Heart left ventricle (tissue), 13 donors: Measurements from ENCODE around the gene TTLL11.

Experiments used
- POLR2A ChIP-seq, 2 donors: fragments of 450-650 bp; IDR thresholded peaks; one replicate each; pipeline ENCODE4 v1.6.1; 2017; ENCODE audit warnings: antibody characterized with exemption in 2 of 2, mild to moderate bottlenecking in 2 of 2, moderate library complexity in 2 of 2
- TF ChIP-seq, protein P1 (sequence below), 12 donors: fragments of 200-600 bp; sonication (generic) in 4 of 12; IDR thresholded peaks; one replicate each; pipeline versions ENCODE4 v1.5.0 to v1.8.0; 2018 to 2022; ENCODE audit warnings: antibody characterized with exemption in 12 of 12, mild to moderate bottlenecking in 5 of 12
- donor health status: ischemic (EF 13 %, LVEDD 7.1; RV severe dilation, severe dysfunction).
- donor health status: DM: no; HTN: yes; CAD: no.
- donor health status: DM: no; HTN: no; CAD: no.
- donor health status: ischemic (EF 25% LVEDD 6.9; RV normal size, moderate dysfunction).
- donor health status: ischemic (EF 25% LVEDD 5.7; RV mildly dilated, moderate dysfunction).
- donor health status: ischemic (EF 35%, LVEDD 5.7; RV mildly dilated, moderate dysfunction).
- donor health status: nonischemic (EF 11% LVEDD 7.7; RV severe dilation, severe dysfunction).
- donor health status: DM: yes; HTN: yes; CAD: no.
- donor health status: PGD.
- donor health status: ischemic (EF 29% LVEDD 5.4; RV normal size, mild dysfunction).
- donor health status: nonischemic (EF 23%, LVEDD 6.1; RV moderate dilation, normal function).

- TF ChIP-seq, protein P1, sequence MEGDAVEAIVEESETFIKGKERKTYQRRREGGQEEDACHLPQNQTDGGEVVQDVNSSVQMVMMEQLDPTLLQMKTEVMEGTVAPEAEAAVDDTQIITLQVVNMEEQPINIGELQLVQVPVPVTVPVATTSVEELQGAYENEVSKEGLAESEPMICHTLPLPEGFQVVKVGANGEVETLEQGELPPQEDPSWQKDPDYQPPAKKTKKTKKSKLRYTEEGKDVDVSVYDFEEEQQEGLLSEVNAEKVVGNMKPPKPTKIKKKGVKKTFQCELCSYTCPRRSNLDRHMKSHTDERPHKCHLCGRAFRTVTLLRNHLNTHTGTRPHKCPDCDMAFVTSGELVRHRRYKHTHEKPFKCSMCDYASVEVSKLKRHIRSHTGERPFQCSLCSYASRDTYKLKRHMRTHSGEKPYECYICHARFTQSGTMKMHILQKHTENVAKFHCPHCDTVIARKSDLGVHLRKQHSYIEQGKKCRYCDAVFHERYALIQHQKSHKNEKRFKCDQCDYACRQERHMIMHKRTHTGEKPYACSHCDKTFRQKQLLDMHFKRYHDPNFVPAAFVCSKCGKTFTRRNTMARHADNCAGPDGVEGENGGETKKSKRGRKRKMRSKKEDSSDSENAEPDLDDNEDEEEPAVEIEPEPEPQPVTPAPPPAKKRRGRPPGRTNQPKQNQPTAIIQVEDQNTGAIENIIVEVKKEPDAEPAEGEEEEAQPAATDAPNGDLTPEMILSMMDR (IDR thresholded peaks at IDR 0.05): no peak
- no peak for TF ChIP-seq POLR2A (IDR thresholded peaks at IDR 0.05)
Observed at GRCh38 chr9:122057211-122057610, 35.9 kb downstream of the TTLL11 start.
